Measurements from ENCODE around the gene KLF1.

GRCh38 chr19:12935071-12935470 is 48.1 kb upstream of the KLF1 start:
- TF ChIP-seq CTCF (IDR thresholded peaks at IDR 0.05 in 8 of 11, conservative IDR thresholded peaks at IDR 0.05 in 3 of 11), result no peak
- no peak for TF ChIP-seq POLR2A (IDR thresholded peaks at IDR 0.05)
